Stimulated activated CD4-positive, alpha-beta T cell treated with anti-CD3 and anti-CD28 coated beads, TNF-alpha, amount 100 ng/mL, for 4 hours (primary cell): ENCODE results near the gene SERPINE1.

Experiments
- DNase-seq, 3 experiments: peaks; one replicate each; pipeline ENCODE4 v3.0.0-alpha.2; 2020; ENCODE audit warnings: low read depth in 3 of 3

The SERPINE1 gene

DNA sequence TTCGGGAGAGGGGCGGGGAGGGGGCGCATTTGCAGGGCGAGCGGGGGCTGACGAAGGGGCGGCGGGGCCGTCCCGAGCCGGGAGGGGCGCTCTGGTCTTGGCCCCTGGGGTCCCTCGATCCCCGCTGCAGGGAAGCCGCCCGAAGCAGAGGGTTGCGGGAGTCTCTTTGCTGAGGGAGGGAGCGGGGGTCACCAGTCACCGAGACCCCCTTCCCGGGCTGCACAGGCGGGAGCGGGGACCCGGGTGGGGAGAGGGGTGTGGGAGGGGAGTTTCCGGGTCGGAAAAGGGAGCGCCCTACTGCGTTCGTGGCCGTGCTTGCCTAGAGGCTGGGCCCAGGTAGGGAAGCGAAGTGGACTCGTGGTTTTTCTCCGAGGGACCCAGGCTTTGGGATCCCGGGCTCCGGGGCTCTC is 27.8 kb downstream of the SERPINE1 start:
- no peak for DNase-seq

DNA sequence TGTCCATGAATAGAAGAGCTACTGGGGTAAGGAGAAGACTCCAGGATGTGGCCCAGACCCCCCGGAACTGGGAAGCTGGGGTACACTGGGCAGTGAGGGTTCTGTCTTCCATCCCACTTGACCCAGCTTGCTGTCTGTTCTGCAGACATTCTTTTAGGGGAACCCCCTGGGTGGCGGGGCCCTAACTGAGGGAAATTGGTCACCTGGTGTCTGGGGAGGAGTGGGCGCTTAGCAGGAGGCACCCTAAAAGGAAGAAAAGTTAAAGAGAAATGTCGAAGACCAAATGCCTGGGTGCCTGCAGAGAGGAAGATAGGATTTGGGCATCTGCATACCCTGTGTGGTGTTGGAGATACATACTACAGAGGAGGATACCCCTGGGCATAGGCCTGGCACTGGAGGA is 28.4 kb downstream of the SERPINE1 start:
- no peak for DNase-seq

DNA sequence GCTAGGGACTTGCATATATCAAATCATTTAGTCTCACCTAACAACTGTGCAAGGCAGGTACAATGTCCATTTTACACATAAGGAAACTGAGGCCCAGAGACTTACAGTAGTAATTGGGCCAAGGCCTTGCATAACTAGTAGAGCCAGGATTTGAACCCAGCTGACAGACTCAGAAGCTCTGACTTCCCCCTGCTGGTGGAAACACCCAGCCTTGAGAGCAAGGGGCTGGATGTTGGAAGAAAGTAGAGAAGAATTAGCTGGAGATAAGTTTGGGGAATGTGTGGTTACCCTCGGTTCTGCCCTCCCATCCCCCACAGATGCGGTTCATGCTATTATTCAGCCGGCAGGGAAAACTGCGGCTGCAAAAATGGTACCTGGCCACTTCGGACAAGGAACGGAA is 29.4 kb downstream of the SERPINE1 start:
- DNase-seq = no peak

DNA sequence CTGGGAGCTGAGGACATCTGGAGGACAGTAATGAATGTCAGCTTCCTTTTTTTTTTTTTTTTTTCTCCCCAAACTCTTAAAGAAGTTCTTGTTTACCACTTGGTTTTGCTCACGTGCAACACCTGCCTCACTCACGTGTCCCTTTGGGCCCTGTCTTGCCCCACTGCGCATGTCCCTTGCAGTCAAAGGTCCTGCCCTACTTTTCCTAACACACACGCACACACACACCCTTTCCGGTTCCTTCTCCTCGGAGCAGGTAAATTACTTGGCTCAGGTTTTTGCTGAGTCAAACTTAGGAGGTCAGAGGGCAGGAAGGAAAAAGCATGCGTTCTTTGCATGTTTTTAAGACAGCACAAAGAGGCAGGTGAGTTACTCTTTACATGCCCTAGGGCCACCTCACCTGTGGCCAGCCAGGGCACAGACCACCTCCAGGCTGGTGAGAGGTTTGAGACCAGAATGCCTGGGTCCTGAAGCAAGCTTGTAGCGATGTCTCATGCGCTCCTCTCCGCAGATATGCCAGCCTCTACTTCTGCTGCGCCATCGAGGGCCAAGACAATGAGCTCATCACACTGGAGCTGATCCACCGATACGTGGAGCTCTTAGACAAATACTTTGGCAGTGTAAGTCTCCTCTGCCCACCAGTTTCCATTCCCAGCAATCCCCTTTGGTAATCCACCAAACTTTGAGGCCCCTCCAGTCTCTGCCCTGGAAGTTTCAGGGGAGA is 30.1 kb downstream of the SERPINE1 start:
- no peak for DNase-seq

DNA sequence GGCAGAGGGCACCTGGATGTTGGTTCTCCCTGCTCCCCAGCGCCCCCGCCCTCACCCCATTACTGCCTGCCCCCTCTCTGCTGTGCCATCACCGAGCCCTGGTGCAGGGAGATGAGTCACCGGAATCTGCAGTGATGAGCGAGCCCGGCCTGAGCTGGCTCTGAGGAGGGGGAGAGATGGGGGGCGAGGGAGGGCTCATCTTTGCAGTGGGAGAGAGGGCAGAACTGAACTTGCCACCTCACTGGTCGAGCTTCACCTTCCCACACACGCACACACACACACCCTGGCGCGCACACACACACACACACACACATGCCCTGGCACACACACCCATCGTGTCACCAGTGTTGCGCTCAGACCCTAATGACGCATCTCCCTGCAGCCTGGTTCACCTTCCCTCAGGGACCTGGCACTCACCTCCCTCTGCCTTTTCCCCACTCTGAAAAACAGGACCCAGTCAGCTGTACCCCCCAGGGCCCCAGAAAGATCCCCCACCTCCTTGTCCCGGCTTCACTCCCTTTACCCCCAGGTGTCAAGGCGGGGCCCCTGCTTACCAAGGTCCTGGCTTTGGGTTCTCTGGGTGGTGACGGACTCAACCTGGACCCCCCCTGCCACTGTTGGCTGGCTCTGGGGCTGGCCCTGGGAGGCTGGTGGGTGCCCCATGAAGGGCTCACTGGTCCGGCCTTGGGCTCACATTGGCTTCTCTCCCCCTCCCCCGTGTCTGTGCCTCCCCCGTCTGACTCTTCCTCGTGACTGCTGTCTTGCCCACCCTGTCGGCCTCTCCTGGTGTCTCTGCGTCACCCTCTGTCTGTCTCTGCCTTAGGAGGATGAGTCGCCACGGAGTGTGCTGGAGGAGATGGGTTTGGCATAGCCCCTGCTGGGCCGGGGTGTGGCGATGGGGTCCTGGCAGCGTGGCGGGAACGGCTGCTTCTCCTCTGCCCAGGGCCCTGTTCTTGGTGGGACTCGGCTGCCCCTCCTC is 33.1 kb downstream of the SERPINE1 start:
- DNase-seq = no peak

DNA sequence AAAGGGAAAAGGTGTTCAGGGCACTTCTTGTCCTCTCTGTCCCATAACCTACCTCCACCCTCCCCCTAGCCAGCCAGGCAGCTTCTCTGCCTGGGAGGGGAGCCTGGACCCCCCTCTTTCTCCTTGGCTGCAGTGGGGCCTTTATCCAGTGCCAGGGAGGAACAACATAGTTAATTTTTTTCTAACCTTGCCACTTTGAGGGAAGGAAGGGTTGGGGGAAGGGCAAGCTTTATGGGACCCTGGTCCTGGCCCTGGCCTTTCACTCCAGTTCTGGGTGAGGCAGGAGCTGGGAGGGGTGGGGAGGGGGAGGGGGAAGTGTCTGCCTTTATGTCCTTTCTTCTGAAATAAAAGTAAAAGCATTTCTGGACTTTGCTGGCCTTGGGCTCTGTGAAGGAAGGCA is 34.0 kb downstream of the SERPINE1 start:
- no peak for DNase-seq

DNA sequence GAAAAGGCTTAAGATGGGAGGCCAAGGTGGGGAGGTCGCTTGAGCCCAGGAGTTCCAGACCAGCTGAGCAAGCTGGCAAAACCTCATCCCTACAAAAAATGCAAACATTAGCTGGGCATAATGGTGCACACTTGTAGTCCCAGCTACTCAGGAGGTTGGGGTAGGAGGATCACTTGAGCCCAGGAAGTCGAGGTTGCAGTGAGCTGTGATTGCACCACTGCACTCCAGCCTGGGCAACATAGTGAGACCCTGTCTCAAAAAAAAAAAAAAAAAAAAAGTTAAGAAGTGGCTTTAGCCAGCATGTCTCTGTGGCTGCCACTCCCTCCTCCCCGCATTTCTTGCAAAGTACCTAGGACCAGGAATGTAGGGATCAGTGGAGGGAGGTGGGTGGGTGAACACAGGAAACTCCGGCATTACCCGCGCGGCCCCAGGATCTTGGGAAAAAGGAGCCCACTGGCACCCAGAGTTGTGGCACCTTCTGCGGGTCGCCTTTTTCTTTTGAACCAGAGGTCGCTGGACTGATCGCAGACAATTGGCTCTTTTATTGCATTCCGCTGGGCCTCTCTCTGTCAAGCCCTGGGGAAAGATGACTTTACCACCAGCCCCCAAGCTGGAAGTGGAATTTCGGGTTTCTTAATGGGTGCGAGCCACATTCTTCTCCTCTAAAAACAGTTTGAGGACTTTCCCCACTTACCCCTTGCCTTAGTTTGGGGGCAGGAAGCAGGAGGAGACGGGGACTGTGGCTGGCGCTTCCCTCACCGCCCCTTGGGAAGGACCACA is 35.0 kb downstream of the SERPINE1 start:
- no peak for DNase-seq

DNA sequence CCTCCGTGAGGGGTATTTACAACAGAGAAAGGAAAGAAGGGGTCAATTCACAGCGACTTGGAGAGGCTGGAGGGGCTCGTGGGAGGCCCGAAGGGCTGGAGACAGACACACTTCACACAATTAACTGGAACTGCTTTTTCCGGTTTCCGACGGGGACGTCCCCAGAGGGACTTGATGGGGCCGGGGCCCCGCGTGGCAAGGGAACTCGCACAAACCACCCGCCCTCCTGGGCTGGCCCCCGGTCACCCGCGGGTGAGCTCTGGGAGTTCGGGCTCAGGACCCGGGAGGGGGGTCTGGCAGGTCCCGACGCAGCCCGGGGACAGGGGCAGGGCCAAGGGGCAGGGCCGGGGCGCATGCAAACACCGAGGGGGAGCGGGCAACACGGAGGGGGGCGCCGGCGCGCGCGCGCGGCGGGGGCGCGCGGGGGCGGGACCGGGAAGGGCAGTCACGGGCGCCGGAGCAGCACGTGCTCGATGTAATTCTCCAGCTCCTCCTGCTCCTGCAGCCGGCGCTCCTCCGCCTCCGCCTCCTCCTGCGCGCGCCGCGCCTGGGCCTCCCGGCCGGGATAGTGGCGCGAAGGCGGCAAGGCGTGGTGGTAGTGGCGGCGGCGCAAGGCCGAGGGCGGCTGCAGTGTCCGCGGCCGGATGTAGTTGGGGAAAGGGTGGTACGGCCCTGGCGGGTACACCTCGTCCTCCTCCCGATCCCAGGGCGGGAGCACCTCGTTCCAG is 35.8 kb downstream of the SERPINE1 start:
- DNase-seq = no peak

DNA sequence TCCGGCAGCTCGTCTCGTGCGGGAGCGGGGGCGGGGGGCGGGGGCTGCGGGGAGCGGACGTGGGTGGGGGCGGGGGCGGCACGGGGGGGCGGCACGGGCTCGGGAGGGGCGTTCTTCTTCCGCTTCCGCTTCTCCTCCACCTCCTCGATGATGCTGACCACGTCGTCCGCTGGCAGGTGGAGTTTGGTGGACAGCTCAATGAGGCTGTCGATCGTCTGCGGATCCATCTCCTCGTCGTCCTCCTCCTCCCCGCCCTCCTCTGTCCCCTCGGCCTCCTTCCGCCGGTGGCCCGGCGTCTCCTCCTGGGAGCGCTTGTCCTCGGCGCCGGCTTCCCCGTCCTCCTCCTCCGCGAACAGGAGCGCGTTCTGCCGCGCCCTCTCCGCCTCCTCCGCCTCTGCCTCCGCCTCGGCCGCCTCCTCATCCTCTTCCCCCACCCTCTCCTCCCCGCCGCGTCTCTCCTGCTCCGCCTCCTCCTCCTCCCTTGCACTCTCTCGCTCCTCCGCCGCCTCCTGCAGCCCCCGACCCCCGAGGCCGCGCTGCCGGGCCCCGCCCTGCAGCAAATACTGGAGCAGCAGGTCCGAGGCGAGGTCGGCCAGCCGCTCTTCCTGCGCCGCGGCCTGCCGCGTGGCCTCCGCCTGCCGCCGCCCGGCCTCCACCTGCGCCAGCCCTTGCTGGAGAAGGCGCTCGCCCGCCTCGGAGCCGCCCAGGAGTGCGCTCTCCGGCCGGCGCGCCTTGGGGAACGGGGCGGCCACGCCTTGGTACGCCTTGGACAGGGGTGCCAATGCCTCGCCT is 36.6 kb downstream of the SERPINE1 start:
- no peak for DNase-seq

DNA sequence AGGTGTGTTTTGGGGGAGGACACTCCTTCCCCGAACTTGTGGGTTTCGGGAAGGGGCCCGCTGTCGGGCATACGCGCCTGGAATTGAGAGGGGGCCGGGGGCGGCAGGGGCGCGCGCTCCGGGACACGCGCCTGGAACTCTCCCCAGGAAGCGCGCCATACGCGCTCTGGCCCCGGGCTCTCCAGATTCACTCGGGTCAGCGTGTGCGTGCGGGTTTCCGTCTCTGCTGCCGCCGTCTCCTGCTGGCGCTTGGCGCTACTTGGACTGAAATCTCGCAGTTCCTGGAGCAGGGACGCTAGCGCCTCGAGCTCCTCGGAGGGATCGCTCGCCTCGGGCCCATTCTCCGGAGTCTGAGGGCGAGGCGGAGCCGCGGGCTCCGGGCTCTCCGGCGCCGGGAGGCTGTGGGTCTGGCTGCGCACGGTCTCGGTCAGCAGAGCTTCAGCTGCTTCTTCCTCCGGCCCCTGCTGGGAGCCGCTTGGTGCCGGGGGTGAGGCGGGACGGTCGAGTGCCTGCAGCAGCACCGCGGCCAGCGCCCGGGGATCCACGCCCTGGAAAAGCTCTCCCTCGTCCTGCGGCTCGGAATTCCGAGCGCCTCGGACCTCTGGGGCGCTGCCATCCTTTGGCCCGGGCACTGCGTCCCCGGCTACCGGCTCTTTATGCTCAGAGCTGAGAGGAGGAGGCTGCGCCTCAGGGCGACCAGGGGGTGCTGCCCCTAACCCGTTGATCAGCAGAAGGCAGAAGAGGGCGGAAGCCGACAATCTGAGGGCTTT is 37.4 kb downstream of the SERPINE1 start:
- DNase-seq = no peak

DNA sequence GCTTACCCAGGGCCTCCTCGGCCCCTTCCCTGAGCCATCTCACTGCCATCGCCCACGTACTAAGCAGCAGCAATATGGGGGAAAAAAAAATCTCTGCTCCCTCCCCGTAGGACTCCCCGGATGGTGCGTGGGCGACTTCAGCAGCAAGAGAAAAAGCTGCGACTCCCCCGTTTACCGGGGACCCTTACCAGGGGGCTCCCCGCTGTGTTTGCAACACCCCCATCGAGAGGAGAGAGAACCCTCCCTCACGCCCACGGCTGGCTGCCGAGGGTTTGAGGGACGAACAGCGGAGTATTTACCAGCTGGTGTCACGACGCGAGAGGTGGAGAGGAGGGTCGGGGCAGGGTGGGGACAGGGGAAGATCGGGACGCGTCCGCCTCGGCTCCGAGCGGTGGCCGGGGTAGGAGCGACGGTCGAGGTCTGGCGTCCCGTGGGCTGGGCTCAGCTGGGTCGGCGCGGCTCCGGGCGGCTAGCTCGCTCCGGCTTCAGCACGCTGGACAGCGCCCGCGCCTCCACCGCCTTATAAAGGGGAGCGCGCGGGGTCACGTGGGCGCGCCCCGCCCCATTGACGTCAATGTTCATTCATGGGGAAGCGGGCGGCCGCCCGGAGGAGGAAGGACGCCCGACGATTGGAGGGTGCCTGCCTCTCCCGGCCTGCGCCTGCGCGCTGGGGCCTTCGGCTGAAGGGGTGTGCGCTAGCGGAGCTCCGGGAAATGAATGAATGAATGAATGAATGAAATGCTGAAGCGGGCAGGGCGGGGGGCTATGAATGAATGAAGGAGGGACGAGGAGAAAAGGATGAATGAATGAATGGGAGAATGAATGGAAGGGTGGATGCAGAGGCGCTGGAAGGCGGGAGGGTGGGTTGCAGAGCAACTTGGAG is 38.4 kb downstream of the SERPINE1 start, which contains the start of gene VGF:
VGF (minus strand) TSS at position 495 of the 883 bp plus-strand sequence. CDS start 726 bp downstream, outside the sequence.
- DNase-seq = peak; percentile 80 to 82 (median 81)

DNA sequence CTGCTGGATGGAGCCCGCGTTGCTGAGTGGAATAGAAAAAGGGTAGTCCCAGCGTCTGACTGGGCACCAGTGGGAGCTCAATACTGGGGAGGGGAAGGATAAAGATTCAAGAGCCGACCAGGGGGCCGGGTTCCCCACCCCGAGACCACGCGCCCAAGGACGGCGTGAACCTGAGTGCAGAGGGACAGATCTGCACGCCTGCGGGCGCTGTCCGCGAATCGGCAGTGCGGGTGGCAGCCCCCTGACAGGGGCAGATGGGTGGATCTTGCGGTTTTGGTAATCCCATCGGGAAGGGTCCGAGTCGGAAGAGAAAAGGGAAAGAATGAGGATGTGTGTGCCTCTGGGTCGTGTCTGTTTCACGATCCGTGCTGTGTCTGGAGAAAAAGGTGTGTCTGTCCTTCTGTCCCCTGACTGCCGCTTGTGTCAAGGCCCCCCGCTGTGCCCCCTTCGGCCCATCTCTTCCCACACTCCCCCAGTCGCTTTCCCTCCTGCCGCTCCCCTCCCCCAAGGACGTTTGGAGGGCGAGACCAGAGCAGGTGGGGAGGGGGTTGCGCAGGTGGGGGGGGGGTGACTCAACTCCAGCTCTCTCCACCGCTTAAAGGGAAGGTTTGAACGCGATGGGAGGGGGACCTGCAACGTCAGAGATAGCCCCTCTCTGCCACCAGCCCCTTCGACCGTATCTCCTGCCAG is 39.2 kb downstream of the SERPINE1 start:
- no peak for DNase-seq

DNA sequence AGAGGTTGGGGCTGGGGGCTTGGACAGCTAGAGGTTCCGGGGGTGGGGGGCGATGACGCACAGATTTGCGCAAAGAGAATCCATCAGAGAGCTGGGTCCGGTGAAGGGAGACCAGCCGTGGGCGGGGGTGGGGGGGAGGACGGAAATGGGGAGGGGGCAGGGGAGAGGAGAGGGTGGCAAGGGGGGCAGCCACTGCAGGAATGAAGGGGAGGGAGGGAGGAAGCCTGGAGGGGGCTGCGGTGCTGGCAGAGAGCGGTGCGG is 39.7 kb downstream of the SERPINE1 start:
- no peak for DNase-seq

DNA sequence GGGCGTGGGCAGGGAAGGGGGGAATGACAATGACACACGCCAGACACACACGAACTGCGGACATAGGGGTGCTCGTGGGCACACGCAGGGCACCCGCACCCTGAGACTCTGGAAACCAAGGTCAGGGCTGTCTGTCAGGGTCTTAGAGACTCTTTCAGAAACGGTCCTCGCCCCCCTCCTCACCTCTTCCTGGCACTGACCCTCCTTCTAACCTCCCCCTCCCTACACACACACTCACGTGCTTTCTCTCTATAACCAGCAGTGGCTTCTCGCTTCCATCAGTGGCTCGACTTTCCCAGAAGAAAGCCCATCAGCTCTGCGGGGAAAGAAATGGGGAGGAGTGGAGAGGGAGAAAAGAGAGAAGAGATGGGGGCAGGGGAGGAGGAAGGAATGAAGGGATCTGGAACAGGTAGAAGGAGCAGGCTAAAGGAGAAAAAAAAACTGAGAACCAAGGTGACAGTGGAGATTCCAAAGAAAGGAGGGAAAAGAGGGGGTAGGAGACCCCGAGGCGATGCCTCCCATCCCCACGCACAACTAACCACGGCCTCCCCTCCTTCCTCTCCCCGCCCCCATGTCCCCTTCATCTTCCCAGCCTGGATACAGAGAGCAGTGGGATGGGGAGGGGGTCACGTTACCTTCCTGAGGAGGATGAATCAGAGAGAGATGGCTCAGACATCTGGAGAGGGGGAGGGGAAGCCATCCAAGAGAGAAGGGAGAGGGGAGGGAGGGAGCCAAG is 40.2 kb downstream of the SERPINE1 start:
- DNase-seq = no peak

DNA sequence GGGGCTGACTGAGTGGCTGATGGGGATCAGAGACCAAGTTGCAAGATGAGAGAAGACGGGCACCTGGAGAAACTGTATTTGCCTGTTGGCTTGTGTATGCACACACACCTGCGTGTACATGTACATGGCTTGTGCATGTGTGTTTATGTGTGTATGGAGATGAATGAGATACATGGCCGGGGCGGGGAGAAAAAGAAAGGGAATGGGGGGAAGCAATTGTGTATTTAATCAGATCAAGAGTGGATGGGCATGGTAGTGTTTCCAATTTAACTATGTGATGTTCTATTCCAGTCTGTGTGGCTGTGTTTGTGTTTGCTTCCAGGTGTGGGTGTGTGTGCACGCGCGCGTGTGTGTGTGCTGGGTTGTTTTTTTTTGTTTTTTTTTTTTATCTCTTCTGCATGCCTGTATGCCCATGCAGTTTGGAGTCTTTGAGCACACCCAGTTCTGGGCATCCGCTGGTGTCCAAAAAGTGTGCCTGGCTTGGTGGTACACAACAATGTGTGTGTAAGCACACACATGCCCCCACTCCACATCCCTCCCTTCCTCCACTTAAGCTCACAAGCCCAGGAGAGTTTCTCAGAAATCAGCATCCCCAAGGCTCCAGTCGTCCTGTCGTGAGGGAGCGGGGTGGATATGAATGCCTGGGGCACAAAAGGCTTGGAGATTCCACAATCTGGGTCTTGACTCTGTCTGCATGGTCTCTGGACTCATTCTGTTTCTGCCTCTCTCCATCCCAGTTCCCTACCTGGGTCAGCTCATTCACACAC is 40.9 kb downstream of the SERPINE1 start:
- no peak for DNase-seq

DNA sequence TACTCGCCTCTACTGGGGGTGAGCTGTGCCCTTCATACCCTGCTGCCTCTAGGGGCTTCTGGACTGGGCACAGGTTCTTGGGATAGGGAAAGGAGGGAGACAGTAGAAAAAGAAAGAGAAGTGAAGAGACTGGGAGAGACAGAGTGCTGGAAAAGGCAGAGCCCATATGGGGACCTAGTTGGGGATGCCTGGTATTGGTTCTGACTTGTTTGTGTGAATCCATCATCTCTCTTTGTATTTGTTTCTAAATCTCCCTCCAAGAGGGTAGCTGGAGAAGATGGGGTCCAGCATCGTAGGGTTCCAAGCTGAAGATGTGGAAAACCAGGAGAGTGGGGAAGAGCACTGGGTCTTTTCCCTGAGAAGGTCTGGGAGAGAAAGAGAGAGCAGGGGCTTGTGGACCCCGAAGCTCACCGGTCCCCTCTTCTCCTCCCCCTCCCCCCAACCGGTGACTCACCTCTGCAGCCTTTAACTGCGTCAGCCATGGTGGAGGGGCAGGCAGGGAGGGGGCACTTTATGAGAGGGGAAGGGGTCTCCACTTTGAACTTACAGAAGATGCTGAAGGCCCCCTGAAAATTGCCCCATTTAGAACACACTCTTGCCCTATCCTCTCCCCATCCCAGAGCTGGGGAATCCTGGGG is 41.6 kb downstream of the SERPINE1 start:
- DNase-seq = no peak
